GM19467 (cell line): ENCODE data around the gene APC2.
A peak's percentile ranks its signal among the peaks of the same experiment; 100 is the strongest.
"Not testable (repeated sequence)": the region's sequence is repeated elsewhere in the genome, so short reads cannot be mapped to it uniquely, and the experiment has no call there.

Source experiments
- ATAC-seq: cut with Tn5 transposase; IDR thresholded peaks from one replicate; pipeline ENCODE4 v1.9.1; 2021; ENCODE audit warnings: mild to moderate bottlenecking, moderate library complexity; ENCODE audit not compliant: unreplicated experiment

Gene APC2

DNA sequence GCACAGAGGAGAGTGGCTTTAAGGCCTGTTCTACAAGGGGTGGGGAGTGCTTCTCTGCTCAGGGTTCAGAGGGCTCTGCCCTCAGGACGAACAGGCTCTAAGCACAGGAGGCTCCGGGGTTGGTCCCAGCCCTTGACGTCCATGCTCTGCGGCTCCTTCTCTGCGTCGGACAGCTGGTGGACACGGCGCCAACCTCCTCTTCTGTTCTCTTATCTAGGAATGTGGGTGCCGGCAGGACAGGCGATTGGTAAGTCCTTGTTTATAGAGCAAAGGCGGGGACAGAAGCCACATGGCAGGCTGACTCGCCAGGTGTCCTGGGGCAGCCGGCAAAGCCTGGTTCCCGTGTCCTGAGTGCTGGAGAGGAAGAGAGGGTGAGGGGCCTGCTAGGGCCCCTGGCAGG lies 20.2 kb upstream of the APC2 start:
- ATAC-seq: no peak

- ATAC-seq: no peak
These were observed 19.7 kb upstream of the APC2 start for GRCh38 chr19:1430246-1430645.

- no peak for ATAC-seq
These were observed 18.0 kb upstream of the APC2 start for GRCh38 chr19:1431759-1432506.

GRCh38 chr19:1432507-1432887 lies 17.4 kb upstream of the APC2 start:
- ATAC-seq: no peak

GRCh38 chr19:1433119-1434039 lies 16.5 kb upstream of the APC2 start:
- no peak for ATAC-seq

DNA sequence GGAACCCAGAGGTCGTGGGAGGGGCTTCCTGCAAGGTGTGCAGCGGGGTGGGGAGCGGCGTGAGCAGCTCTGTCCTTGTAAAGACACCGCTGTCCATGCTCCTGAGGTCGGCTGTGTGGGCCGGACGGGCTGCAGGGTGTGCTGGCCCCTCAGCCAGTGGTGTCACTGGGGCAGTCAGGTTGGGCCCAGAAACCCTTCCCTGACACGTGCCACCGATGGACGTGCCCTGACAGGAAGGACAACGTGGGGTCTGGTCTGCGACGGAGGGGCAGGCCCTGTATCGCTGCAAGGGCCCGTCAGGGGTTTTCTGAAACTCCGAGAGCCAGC lies 15.9 kb upstream of the APC2 start:
- no peak for ATAC-seq

GRCh38 chr19:1434577-1435060 lies 15.3 kb upstream of the APC2 start:
- no peak for ATAC-seq

DNA sequence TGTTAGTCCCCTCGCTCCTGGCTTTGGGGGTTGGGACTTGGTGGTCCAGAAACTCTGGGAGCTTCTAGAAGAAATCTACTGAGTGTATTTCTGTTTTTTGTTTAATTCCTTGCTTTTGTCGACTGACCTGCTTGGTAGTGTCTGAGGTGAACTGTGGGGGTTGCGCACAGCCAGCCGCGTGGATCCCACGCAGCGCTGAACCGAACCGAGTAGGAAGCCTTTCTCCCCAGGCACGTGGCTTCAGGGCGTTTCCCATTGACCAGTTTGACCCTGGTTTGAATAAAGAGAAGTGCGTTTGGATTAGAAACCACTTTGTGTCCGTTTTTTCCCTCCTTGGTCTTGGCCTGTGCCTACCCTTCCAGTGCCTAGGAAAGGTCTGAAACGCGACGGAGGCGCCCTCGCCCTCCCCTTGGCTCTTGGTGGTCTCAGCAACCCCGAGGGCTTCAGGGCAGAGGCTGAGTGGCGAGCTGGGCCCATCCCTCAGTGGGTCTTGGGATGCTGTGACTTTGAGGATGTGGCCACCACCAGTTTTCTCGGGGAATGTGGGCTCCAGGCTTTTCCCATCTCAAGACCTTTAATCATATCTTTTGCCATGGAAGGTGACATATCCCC lies 14.4 kb upstream of the APC2 start:
- no peak for ATAC-seq

DNA sequence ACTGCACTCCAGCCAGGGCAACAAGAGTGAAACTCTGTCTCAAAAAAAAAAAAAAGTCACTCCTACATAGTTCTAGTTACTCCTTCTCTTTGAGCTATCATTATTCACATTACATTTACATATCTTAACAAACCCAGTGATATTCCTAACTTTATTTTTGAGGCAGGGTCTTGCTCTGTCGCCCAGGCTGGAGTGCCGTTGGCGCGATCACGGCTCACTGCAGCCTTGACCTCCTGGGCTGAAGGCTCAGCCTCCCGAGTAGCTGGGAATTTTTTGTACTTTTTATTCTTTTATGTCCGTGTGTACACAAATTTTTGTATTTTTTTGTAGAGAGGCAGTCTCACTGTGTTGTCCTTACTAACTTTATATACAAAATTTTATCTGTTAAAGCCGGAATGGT lies 12.3 kb upstream of the APC2 start:
- peak; percentile 8 for ATAC-seq

DNA sequence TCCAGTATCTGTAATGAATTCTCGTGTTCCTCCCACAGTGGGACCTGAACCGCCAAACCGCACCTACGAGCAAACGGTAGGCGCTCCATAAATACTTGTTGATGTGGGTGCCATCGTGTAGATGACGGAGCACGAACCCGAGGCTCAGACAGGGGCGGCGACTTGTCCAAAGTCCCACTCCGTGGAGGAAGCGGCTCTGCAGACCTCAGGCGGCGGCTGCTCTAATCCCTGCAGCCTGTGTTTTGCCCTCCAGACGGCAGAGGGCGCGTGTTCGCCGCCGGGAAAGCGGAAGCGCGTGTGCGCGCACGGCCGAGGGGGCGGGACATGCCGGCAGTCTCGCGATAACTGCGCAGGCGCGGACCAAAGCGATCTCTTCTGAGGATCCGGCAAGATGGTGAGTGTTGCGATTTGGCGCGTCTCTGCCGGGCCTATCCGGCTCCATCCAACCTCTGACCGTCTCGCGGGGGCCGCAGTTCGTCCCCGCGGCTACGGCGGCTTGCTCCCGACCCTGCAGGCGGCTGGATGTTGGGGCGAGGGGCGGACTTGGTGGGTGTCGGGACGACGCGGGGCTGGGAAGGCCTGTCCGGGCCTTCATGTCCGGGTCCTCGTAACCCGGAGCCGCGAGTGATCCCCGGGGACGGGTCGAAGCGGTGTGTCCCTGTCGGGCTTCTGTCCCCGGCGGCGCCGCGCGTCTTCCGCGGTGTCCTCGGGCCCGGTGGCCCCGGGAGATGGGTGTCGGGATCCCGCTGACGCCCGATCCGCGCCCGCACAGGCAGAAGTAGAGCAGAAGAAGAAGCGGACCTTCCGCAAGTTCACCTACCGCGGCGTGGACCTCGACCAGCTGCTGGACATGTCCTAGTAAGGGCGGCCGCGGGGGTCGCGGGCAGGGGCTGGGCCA lies 11.6 kb upstream of the APC2 start, which contains the start of gene RPS15:
Gene RPS15 (plus strand): TSS at position 362 of the 898 bp plus-strand sequence. CDS start 30 bp downstream, at position 392.
- peak; percentile 86 for ATAC-seq

GRCh38 chr19:1438933-1439354 lies 11.0 kb upstream of the APC2 start:
- no peak for ATAC-seq

DNA sequence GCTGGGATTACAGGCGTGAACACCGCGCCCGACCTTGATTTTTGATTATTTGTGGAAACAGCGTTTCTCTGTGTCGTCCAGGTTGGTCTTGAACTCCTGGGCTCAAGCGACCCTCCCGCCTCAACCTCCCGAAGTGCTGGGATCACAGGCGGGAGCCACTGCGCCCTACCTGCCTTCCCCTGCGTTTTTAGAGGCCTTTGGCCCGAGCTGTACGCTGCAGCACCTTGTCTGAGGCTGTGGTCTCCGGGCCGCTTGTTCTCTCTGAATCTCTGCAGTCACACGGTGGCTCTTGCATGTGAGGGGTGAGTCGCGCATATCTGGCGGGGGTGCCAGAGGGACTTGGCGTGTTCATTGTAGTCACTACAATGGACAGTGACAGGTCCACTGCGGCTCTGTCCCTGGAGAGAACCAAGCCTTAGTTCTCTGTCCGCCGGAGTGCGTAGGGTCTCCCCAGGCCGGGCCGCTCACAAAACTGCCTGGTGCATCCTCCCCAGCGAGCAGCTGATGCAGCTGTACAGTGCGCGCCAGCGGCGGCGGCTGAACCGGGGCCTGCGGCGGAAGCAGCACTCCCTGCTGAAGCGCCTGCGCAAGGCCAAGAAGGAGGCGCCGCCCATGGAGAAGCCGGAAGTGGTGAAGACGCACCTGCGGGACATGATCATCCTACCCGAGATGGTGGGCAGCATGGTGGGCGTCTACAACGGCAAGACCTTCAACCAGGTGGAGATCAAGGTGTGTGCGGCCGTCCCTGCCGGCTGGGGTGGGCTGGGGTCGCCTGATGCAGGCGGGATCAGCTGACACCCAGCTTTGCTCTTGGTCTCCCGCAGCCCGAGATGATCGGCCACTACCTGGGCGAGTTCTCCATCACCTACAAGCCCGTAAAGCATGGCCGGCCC lies 10.2 kb upstream of the APC2 start:
- not testable (repeated sequence) for ATAC-seq

DNA sequence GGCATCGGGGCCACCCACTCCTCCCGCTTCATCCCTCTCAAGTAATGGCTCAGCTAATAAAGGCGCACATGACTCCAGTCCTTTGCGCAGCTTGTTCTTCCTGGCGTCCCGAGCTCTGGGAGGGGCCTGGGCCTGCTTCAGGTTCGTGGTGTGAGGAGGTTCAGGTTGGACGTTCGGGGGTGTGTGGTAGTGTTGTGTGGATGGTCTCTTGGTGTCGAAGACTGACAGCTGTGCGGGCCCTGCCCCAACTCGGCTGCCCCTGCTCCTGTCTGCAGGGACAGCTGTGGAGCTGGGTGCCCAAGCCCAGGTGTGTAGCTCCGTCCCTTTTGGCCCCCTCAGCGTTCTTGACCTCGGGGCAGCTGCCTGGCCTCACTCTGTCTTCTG lies 9.5 kb upstream of the APC2 start:
- ATAC-seq: no peak

DNA sequence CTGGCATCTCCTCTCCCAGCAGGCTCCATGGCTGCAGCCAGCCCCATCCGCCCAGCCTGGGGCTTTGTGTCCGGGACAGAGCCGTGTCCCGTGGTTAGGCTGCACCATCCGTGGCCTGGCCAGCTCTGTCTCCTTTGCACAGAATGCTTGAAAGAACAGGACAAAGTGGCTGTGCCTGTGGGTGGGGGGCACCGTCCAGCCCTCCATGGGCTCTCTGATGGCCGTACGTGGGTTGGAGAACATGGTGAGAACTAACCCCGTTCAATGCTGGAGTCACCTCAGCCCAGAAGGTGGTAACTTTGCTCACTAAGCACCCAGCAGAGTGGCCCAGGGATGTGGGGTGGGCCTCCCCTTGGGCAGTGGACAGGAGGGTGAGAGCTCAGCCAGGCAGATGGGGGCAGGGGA lies 8.9 kb upstream of the APC2 start:
- ATAC-seq: no peak

GRCh38 chr19:1441677-1442438 lies 8.1 kb upstream of the APC2 start:
- no peak for ATAC-seq

DNA sequence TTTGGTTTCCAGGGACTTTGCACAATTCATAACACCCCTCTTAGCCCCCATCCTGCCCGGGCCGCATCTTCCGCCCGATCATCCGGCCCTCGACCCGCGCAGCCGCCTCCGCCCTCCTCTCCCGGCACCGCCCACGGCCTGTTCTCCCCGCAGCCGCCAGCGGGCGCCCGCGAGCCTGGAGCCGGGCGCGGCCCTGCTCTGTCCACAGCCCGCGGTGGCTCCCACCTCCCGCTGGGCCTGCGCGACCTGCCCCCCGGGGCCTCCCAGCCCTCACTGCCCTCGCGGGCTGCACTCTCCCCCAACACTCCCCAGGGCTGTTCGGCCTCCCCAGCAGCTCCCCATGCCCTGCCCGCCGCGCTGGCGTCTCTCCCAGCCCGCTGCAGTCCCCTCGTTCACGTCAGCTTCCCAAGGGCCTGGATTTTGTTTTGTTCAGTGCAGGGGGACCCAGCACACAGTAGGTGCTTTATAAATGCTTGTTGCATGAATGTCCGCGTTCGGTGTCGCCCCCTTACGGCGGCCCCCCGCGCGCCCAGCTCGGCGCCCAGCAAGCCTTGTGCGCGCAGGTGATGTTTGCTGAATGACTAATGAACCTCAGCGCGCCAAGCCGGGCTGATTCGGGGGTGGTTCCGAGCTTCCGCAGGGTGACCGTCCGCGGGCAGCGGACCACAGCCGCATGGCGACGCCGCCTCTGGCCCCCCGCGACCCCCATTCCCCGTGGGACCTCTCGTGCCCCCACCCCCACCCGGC lies 4.6 kb upstream of the APC2 start:
- peak; percentile 70 for ATAC-seq

DNA sequence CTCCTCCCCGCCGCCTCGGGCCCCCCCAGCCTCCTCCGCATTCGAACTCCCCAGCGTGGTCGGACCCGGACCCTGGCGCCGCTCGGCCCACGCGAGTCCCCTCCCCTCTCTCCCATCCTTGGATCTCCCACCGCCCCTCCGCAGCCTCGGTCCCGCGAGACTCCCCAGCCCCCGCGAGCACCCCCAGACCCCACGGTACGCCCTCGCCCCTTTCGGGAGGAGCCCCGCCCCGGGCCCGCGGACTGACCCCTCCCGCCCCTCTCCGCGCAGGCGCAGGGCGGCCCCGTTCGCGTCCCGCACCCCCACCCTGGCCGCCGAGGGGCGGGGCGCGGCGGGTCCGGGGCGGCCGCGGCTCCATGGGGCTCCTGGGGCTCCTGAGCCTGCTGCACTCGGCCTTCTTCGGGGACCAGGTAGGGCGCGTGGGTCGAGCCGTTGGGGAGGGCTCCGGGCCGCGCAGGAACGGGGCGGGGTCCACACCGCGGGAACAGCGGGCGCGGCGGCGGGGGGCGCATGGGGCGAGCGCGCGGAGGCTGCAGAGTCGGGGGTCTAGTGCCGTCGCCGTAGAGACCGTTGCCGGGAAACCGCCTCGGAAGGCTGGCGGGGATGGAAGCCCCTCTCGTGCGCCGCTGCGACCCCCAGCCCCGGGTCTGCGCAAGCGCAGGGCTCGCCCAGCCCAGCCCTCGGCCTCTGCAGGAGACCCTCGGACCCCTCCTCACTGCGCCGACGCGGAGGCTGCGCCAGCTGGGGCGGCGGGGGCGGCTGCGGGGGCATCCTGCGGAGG lies 3.8 kb upstream of the APC2 start:
- no peak for ATAC-seq
